B cell (primary cell): ENCODE data around the gene MAP2K6. TPM values are rescaled to one million over a fixed set of nuclear protein-coding genes. Genes with fewer than 3 reads are reported as not detected.

Experiments used
- ATAC-seq: fragments of 200-7000 bp; cut with Tn5 transposase; one replicate; pipeline ENCODE4 v1.10.0; 2021; ENCODE audit warnings: low read depth, mild to moderate bottlenecking, moderate number of reproducible peaks, moderate library complexity
- CTCF ChIA-PET: fragments of 350-600 bp; sonication (Branson Sonifier 250); formaldehyde crosslinking; loops from one replicate; lab custom pipeline; 2021; ENCODE audit warnings: antibody characterized with exemption, inconsistent platforms; lab: Charles Lee
- POLR2A ChIA-PET: fragments of 350-600 bp; sonication (Branson Sonifier 250); formaldehyde crosslinking; loops from one replicate; lab custom pipeline; 2021; ENCODE audit warnings: antibody characterized with exemption; lab: Charles Lee
- DNase-seq: peaks from one replicate; pipeline ENCODE4 v3.0.0; 2013
- H2AFZ ChIP-seq: 2 replicates; pipeline ENCODE4 v1.6.1; 2012; ENCODE audit warnings: mild to moderate bottlenecking, low read depth, low read length; ENCODE audit not compliant: insufficient read depth, poor library complexity, severe bottlenecking
- H3K27ac ChIP-seq, 2 donors: 1 replicate in 1 of 2; 2 replicates in 1 of 2; pipeline ENCODE4 v1.5.1; 2012 to 2013; ENCODE audit warnings: low read length in 2 of 2, mild to moderate bottlenecking in 2 of 2, moderate library complexity in 1 of 2
- H3K27me3 ChIP-seq, 4 experiments: fragments of 200-600 bp in 1 of 4; sonication (generic) in 1 of 4; replicated peaks in 1 of 4; 1 replicate in 2 of 4; 2 replicates in 2 of 4; pipeline versions ENCODE4 v1.6.1 to v1.7.0; 2013 to 2016; ENCODE audit warnings: low read length in 3 of 4, mild to moderate bottlenecking in 2 of 4, mixed read lengths in 1 of 4, moderate library complexity in 1 of 4; ENCODE audit not compliant: insufficient read depth in 4 of 4, control insufficient read depth in 3 of 4; ENCODE audit errors: control extremely low read depth in 1 of 4
- H3K36me3 ChIP-seq, 2 experiments: replicated peaks in 1 of 2; 1 replicate in 1 of 2; 2 replicates in 1 of 2; pipeline versions ENCODE4 v1.6.1 to v1.7.1; 2013; ENCODE audit warnings: low read length in 1 of 2; ENCODE audit not compliant: insufficient read depth in 2 of 2, control insufficient read depth in 1 of 2; ENCODE audit errors: control extremely low read depth in 1 of 2, extremely low read depth in 1 of 2
- H3K4me1 ChIP-seq, 2 donors: fragments of 200-600 bp in 1 of 2; sonication (generic) in 1 of 2; 1 replicate in 1 of 2; 2 replicates in 1 of 2; pipeline versions ENCODE4 v1.5.1 to v1.6.1; 2013 to 2017; ENCODE audit warnings: low read length in 2 of 2; ENCODE audit not compliant: control insufficient read depth in 2 of 2, insufficient read depth in 2 of 2
- H3K4me2 ChIP-seq: replicated peaks from 2 replicates; pipeline ENCODE3; 2012; ENCODE audit warnings: mild to moderate bottlenecking, low read depth, low read length; ENCODE audit not compliant: poor library complexity, severe bottlenecking
- H3K4me3 ChIP-seq, 5 experiments: fragments of 200-600 bp in 1 of 5; sonication (generic) in 1 of 5; 1 replicate in 3 of 5; 2 replicates in 2 of 5; pipeline versions ENCODE4 v1.5.1 to v1.7.0; 2011 to 2016; ENCODE audit warnings: low read length in 4 of 5, mild to moderate bottlenecking in 4 of 5, low read depth in 2 of 5, control low read depth in 1 of 5, moderate library complexity in 1 of 5; ENCODE audit not compliant: insufficient read depth in 1 of 5; ENCODE audit errors: control extremely low read depth in 1 of 5, extremely low read depth in 1 of 5
- H3K79me2 ChIP-seq: fragments of 200-600 bp; sonication (generic); one replicate; pipeline ENCODE4 v1.6.0; 2016; ENCODE audit warnings: low read length; ENCODE audit not compliant: control insufficient read depth, insufficient read depth
- H3K9ac ChIP-seq: fragments of 200-600 bp; sonication (generic); 2 replicates; pipeline ENCODE4 v1.6.1; 2017; ENCODE audit warnings: mild to moderate bottlenecking, low read length, moderate library complexity
- H3K9me3 ChIP-seq, 3 donors: one replicate each; pipeline versions ENCODE4 v1.6.1 to v1.7.1; 2013; ENCODE audit warnings: low read length in 2 of 3; ENCODE audit not compliant: control insufficient read depth in 2 of 3, insufficient read depth in 1 of 3; ENCODE audit errors: control extremely low read depth in 1 of 3
- H4K20me1 ChIP-seq: 2 replicates; pipeline ENCODE4 v1.6.0; 2012; ENCODE audit warnings: mild to moderate bottlenecking, low read length; ENCODE audit not compliant: insufficient read depth, control insufficient read depth, poor library complexity, severe bottlenecking
- H3K27ac Mint-ChIP-seq: one replicate; pipeline ENCODE4 v1.8.0; 2021; ENCODE audit warnings: mixed read lengths
- H3K27me3 Mint-ChIP-seq: one replicate; pipeline ENCODE4 v1.8.0; 2021; ENCODE audit warnings: mixed read lengths
- H3K4me1 Mint-ChIP-seq: one replicate; pipeline ENCODE4 v1.8.0; 2021; ENCODE audit warnings: mixed read lengths
- H3K4me3 Mint-ChIP-seq: one replicate; pipeline ENCODE4 v1.8.0; 2021; ENCODE audit warnings: mixed read lengths
- H3K9me3 Mint-ChIP-seq: one replicate; pipeline ENCODE4 v1.8.0; 2022; ENCODE audit warnings: mixed read lengths; ENCODE audit not compliant: insufficient read depth
- EZH2 ChIP-seq: IDR thresholded peaks from 2 replicates; pipeline ENCODE4 v1.6.1; 2012; ENCODE audit warnings: borderline replicate concordance, low read depth, mild to moderate bottlenecking, moderate library complexity, low read length; ENCODE audit not compliant: insufficient read depth, poor library complexity, severe bottlenecking
- WGBS: methylation state at CpG from one replicate; pipeline ENCODE4 v1.1.5; 2013; ENCODE audit warnings: missing lambda C conversion rate; ENCODE audit not compliant: insufficient coverage; 5-methylcytosine and 5-hydroxymethylcytosine counted together
- intact Hi-C: fragments of 100-400 bp; cut with micrococcal nuclease; formaldehyde crosslinking; loops from one replicate; pipeline ENCODE4 v1.10.0; 2022
- polyA plus RNA-seq: library from polyadenylated mRNA; depleted of rRNA; stranded (reverse); fragments of >200 nt; gene quantifications from 2 replicates; pipeline ENCODE4 v1.2.3, GENCODE V29; 2012
- total RNA-seq, 2 donors: library from RNA; stranded (reverse); fragments of 120-200 nt in 1 of 2; gene quantifications; 1 replicate in 1 of 2; 2 replicates in 1 of 2; pipeline versions ENCODE4 v1.2.3 to v1.2.4, GENCODE V29; 2013 to 2022
- TF ChIP-seq, protein P1 (sequence below): fragments of 200-600 bp; IDR thresholded peaks from one replicate; pipeline ENCODE4 v1.8.0; 2022; ENCODE audit warnings: antibody characterized with exemption, mild to moderate bottlenecking

MAP2K6 gene
- total and polyA plus RNA-seq, 2 donors (not counting 1 experiment from before 2014, with no cell fraction given) = 2.4 to 7.7 TPM

DNA sequence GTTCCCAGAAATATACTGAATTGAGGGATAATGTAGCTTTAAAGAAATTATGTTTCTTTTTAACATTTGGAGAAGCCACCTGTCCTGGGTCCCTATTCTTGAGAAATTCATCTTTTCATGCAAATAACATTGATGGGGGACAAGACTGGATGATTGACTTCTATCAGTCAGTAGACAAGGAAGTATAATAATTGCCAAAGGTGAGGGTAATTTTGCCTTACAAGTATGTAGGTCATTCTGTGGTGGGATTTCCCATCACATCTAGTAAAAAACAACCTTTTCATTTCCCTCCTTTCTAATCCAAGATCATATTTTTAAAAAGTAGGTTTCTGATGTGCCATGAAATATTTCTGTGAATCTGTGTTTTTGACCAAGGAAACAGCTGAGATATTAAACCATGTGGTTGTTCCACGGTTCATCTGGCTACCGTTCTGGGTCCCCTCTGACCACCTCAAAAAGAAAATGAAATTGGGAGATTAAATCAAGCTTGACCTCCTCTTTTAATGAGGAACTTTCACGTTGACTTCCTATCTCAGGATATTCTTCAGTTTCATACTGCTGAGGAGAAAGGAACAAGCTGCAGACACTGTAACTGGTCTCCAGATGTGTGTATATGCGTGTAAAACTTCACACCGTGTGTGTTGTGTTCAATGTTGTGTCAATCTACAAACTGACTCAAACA lies 138.6 kb downstream of the MAP2K6 start:
- Histone ChIP-seq H3K9me3 (no peaks in the 10 kb centered on the region), H3K4me1 (peaks cover 12 to 13% of the 10 kb centered on the region in 2 donors), H2AFZ (no peak overlapping the region), H4K20me1 (no peaks in the 10 kb centered on the region), H3K36me3 (no peaks in the 10 kb centered on the region), H3K4me2 (peak overlapping the region; percentile 1), H3K9ac (no peak overlapping the region), H3K27me3 (no peaks in the 10 kb centered on the region), H3K4me3 (no peak overlapping the region), H3K27ac (peak overlapping the region in 1 of 2 donors; percentile 33), H3K79me2 (no peaks in the 10 kb centered on the region)
- no peak for TF ChIP-seq EZH2
- TF ChIP-seq, protein P1, sequence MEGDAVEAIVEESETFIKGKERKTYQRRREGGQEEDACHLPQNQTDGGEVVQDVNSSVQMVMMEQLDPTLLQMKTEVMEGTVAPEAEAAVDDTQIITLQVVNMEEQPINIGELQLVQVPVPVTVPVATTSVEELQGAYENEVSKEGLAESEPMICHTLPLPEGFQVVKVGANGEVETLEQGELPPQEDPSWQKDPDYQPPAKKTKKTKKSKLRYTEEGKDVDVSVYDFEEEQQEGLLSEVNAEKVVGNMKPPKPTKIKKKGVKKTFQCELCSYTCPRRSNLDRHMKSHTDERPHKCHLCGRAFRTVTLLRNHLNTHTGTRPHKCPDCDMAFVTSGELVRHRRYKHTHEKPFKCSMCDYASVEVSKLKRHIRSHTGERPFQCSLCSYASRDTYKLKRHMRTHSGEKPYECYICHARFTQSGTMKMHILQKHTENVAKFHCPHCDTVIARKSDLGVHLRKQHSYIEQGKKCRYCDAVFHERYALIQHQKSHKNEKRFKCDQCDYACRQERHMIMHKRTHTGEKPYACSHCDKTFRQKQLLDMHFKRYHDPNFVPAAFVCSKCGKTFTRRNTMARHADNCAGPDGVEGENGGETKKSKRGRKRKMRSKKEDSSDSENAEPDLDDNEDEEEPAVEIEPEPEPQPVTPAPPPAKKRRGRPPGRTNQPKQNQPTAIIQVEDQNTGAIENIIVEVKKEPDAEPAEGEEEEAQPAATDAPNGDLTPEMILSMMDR = no peak
- POLR2A ChIA-PET = no interaction called here
- peak overlapping the region; percentile 14 for H3K4me3 Mint-ChIP-seq
- DNase-seq (no peak), ATAC-seq (no peak)
- H3K27me3 Mint-ChIP-seq = no peaks in the 10 kb centered on the region
- CTCF ChIA-PET = interaction anchor here (0.6 kb wide), 1 partner anchor 51 kb away, joined by 3 read pairs; no protein-coding TSS in a partner anchor
- no peaks in the 10 kb centered on the region for H3K9me3 Mint-ChIP-seq
- H3K4me1 Mint-ChIP-seq = peaks cover 20% of the 10 kb centered on the region
- intact Hi-C loops = no loop called here
- no CpG with 5 or more reads among the region's 5 CpGs for WGBS
- no peak overlapping the region for H3K27ac Mint-ChIP-seq

DNA sequence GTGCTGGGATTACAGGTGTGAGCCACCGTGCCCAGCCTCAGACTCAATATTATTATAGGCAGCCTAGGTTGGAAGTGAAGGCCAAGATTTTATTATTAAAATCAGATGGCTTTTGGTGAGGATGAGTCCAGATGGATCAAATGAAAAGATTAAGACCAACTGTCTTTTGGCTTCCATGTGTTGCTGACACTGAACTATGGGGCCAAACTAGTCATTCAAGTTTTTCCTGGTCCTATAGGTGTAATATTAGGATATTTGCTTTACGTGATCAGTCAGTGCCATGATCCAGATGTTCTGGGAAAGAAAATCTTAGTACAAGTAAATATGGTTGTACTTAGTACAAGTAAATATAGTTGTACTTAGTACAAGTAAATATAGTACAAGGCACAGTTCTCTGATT lies 140.6 kb downstream of the MAP2K6 start:
- Histone ChIP-seq H3K27me3 (no peaks in the 10 kb centered on the region), H3K4me1 (peaks cover 12 to 13% of the 10 kb centered on the region in 2 donors), H3K27ac (no peak overlapping the region), H3K9ac (no peak overlapping the region), H3K36me3 (no peaks in the 10 kb centered on the region), H3K79me2 (no peaks in the 10 kb centered on the region), H2AFZ (no peak overlapping the region), H3K4me2 (no peak overlapping the region), H4K20me1 (no peaks in the 10 kb centered on the region), H3K9me3 (peaks cover 0 to 1% (median 0%) of the 10 kb centered on the region in 3 donors), H3K4me3 (no peak overlapping the region)
- POLR2A ChIA-PET = no interaction called here
- no peak for ATAC-seq
- Mint-ChIP-seq H3K4me3 (no peak overlapping the region), H3K27ac (no peak overlapping the region), H3K4me1 (peaks cover 20% of the 10 kb centered on the region), H3K27me3 (no peaks in the 10 kb centered on the region), H3K9me3 (no peaks in the 10 kb centered on the region)
- intact Hi-C loops = no loop called here
- no peak for TF ChIP-seq EZH2
- TF ChIP-seq, protein P1 = no peak
- WGBS = no CpG with 5 or more reads among the region's 2 CpGs
- no peak for DNase-seq
- CTCF ChIA-PET = no interaction called here
